ENCODE data around the gene AVP.

Gene AVP

GRCh38 chr20:3111507-3111906, 27.0 kb upstream of the AVP start:
- Histone ChIP-seq H3K27me3 (no peaks in the 10 kb centered on the region), H3K9me3 (no peaks in the 10 kb centered on the region), H3K36me3 (no peaks in the 10 kb centered on the region), H3K4me3 (ENCODE audit: low read depth, low read length) (no peak overlapping the region), H3K4me1 (peaks cover 4% of the 10 kb centered on the region)
- TF ChIP-seq, protein P1, sequence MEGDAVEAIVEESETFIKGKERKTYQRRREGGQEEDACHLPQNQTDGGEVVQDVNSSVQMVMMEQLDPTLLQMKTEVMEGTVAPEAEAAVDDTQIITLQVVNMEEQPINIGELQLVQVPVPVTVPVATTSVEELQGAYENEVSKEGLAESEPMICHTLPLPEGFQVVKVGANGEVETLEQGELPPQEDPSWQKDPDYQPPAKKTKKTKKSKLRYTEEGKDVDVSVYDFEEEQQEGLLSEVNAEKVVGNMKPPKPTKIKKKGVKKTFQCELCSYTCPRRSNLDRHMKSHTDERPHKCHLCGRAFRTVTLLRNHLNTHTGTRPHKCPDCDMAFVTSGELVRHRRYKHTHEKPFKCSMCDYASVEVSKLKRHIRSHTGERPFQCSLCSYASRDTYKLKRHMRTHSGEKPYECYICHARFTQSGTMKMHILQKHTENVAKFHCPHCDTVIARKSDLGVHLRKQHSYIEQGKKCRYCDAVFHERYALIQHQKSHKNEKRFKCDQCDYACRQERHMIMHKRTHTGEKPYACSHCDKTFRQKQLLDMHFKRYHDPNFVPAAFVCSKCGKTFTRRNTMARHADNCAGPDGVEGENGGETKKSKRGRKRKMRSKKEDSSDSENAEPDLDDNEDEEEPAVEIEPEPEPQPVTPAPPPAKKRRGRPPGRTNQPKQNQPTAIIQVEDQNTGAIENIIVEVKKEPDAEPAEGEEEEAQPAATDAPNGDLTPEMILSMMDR (IDR thresholded peaks at IDR 0.05; ENCODE audit: low read depth, low read length): no peak
- DNase-seq: no peak

GRCh38 chr20:3109350-3110302, 25.1 kb upstream of the AVP start:
- no peaks in the 10 kb centered on the region for H3K27me3 ChIP-seq
- no peak overlapping the region for H3K4me3 ChIP-seq (ENCODE audit: low read depth, low read length)
- no peaks in the 10 kb centered on the region for H3K4me1 ChIP-seq
- no peak for DNase-seq
- no peaks in the 10 kb centered on the region for H3K36me3 ChIP-seq
- TF ChIP-seq, protein P1 (IDR thresholded peaks at IDR 0.05; ENCODE audit: low read depth, low read length): no peak
- H3K9me3 ChIP-seq: no peaks in the 10 kb centered on the region; the same call in 1 of the 2 replicates

GRCh38 chr20:3107464-3108025, 23.0 kb upstream of the AVP start:
- Histone ChIP-seq H3K4me1 (peaks cover 2% of the 10 kb centered on the region; the same call in 1 of the 2 replicates), H3K36me3 (no peaks in the 10 kb centered on the region), H3K9me3 (no peaks in the 10 kb centered on the region; the same call in 1 of the 2 replicates), H3K4me3 (ENCODE audit: low read depth, low read length) (no peak overlapping the region), H3K27me3 (no peaks in the 10 kb centered on the region)
- no peak for DNase-seq
- TF ChIP-seq, protein P1 (IDR thresholded peaks at IDR 0.05; ENCODE audit: low read depth, low read length): no peak

DNA sequence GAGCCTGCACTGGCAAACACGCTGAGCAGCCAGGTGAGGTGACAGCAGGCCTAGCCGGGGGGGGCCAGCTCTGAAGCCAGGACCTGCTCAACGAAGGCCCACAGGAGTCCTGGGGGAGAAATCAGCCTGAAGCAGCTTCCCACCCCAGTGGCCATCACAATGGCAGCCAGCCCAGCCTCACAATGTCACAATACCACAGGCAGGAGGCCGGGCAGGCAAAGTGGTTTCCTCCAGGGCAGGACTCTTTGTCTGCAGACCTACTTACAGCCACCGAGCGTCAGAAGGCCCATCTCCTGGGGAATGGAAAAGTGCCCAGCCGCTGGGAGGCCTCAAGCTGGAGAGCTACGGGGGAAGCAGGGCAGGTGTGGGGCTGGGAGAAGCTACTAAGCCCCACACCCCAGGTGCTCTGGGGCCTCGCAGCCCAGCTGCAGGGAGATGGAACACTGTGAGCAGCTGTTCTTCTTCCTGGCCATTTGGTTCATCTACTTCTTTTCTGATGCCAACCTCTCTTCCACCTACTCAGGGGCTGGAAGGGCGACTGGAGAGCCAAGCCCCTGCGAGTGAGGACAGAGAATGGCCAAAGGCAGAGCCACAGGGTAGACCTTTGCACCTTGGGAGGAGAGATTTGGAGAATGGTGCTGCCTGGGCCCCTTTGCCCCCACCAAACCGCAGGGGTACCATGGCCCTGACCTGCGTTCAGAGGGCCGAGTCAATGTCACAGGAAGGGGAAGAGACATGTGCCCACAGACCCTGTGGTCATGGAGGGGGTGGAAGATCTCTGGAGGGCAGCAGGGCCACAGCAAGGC, 22.3 kb upstream of the AVP start:
- no peaks in the 10 kb centered on the region; the same call in 1 of the 2 replicates for H3K9me3 ChIP-seq
- TF ChIP-seq, protein P1 (IDR thresholded peaks at IDR 0.05; ENCODE audit: low read depth, low read length): no peak
- no peak overlapping the region for H3K4me3 ChIP-seq (ENCODE audit: low read depth, low read length)
- H3K36me3 ChIP-seq: no peaks in the 10 kb centered on the region
- H3K27me3 ChIP-seq: no peaks in the 10 kb centered on the region
- peaks cover 3% of the 10 kb centered on the region; the same call in 1 of the 2 replicates for H3K4me1 ChIP-seq
- no peak for DNase-seq

DNA sequence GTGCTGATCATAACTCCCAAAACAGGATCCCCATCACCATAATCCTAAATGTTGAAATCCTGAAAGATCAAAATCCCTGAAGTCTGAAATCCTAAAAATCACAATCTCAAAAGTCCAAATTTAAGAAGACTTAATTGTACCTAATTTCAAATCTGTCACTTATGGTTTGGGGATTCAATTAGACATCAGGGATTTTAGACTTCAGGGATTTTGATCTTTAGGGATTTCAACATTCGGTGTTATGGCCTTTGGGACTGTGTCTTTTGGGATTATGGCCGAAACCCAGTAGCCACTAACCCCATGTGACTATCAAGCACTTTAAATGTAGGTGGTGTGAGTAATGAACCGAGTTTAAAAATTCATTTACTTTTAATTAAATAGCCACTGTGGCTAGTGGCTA, 21.7 kb upstream of the AVP start:
- Histone ChIP-seq H3K4me1 (peaks cover 3% of the 10 kb centered on the region; the same call in 1 of the 2 replicates), H3K36me3 (no peaks in the 10 kb centered on the region), H3K4me3 (ENCODE audit: low read depth, low read length) (no peak overlapping the region), H3K27me3 (no peaks in the 10 kb centered on the region), H3K9me3 (no peaks in the 10 kb centered on the region; the same call in 1 of the 2 replicates)
- no peak for DNase-seq
- TF ChIP-seq, protein P1 (IDR thresholded peaks at IDR 0.05; ENCODE audit: low read depth, low read length): no peak

Data from BE2C (cell line).